GM21825 (cell line): Measurements from ENCODE around the gene OR6M1.

Source experiments
- ATAC-seq: cut with Tn5 transposase; IDR thresholded peaks from one replicate; pipeline ENCODE4 v1.9.1; 2021; ENCODE audit warnings: mild to moderate bottlenecking, moderate library complexity; ENCODE audit not compliant: unreplicated experiment

The OR6M1 gene

GRCh38 chr11:123806249-123806648 is at the start of gene OR6M1:
OR6M1 (minus strand) TSS chr11:123806349; CDS start chr11:123806349, 0 bp downstream.
- ATAC-seq: no peak

- ATAC-seq: no peak
Measured at GRCh38 chr11:123853038-123853437, 46.9 kb upstream of the OR6M1 start.

GRCh38 chr11:123852321-123852720 is 46.2 kb upstream of the OR6M1 start:
- ATAC-seq: no peak

- ATAC-seq: no peak
Measured at GRCh38 chr11:123851110-123851509, 45.0 kb upstream of the OR6M1 start.

GRCh38 chr11:123841174-123841573 is 35.0 kb upstream of the OR6M1 start:
- no peak for ATAC-seq

- ATAC-seq: no peak
Measured at GRCh38 chr11:123839131-123839530, 33.0 kb upstream of the OR6M1 start.

GRCh38 chr11:123838659-123839058 is 32.5 kb upstream of the OR6M1 start:
- no peak for ATAC-seq

GRCh38 chr11:123838199-123838598 is 32.0 kb upstream of the OR6M1 start:
- ATAC-seq: no peak

GRCh38 chr11:123833095-123833494 is 26.9 kb upstream of the OR6M1 start:
- ATAC-seq: no peak

- no peak for ATAC-seq
Measured at GRCh38 chr11:123829745-123830144, 23.6 kb upstream of the OR6M1 start.

- ATAC-seq: no peak
Measured at GRCh38 chr11:123822599-123822998, 16.4 kb upstream of the OR6M1 start.

- ATAC-seq: no peak
Measured at GRCh38 chr11:123822032-123822431, 15.9 kb upstream of the OR6M1 start.

GRCh38 chr11:123815122-123815521 is 9.0 kb upstream of the OR6M1 start:
- ATAC-seq: no peak

- ATAC-seq: no peak
Measured at GRCh38 chr11:123801765-123802164, 4.4 kb downstream of the OR6M1 start.

GRCh38 chr11:123800036-123800435 is 6.1 kb downstream of the OR6M1 start:
- no peak for ATAC-seq

- ATAC-seq: no peak
Measured at GRCh38 chr11:123799438-123799837, 6.7 kb downstream of the OR6M1 start.

- no peak for ATAC-seq
Measured at GRCh38 chr11:123798513-123799252, 7.5 kb downstream of the OR6M1 start.

- ATAC-seq: no peak
Measured at GRCh38 chr11:123798079-123798478, 8.1 kb downstream of the OR6M1 start.

GRCh38 chr11:123797541-123797940 is 8.6 kb downstream of the OR6M1 start:
- ATAC-seq: no peak

GRCh38 chr11:123797114-123797513 is 9.0 kb downstream of the OR6M1 start:
- ATAC-seq: no peak

GRCh38 chr11:123796226-123796625 is 9.9 kb downstream of the OR6M1 start:
- ATAC-seq: no peak

- no peak for ATAC-seq
Measured at GRCh38 chr11:123783536-123783935, 22.6 kb downstream of the OR6M1 start.

- no peak for ATAC-seq
Measured at GRCh38 chr11:123778511-123778910, 27.6 kb downstream of the OR6M1 start.
